HepG2 (cell line): ENCODE data around the gene ATP6V1G2. TPM values are rescaled to one million over a fixed set of nuclear protein-coding genes. Genes with fewer than 3 reads are reported as not detected.
A peak's percentile ranks its signal among the peaks of the same experiment; 100 is the strongest.

ENCODE experiments used
- AGO1 ChIP-seq: fragments of 200-400 bp; formaldehyde crosslinking; IDR thresholded peaks from 2 replicates; pipeline ENCODE4 v1.6.1; 2017; ENCODE audit warnings: mild to moderate bottlenecking, low read depth, low read length, moderate library complexity; ENCODE audit not compliant: poor library complexity, severe bottlenecking
- BORCS8-MEF2B ChIP-seq: sonication (generic); formaldehyde crosslinking; IDR thresholded peaks from 2 replicates; pipeline ENCODE4 v1.8.0; 2022; ENCODE audit warnings: mild to moderate bottlenecking, missing genetic modification reagents
- CBX1 ChIP-seq: IDR thresholded peaks from one replicate; pipeline ENCODE4 v1.6.1; 2016; ENCODE audit warnings: antibody characterized with exemption, low read depth
- ELF3 ChIP-seq: IDR thresholded peaks from 2 replicates; pipeline ENCODE4 v1.6.1; 2016; ENCODE audit warnings: missing genetic modification reagents, missing compliant biosample characterization
- GABPA ChIP-seq, 2 experiments: IDR thresholded peaks; 2 replicates each; pipeline ENCODE4 v1.6.1; 2011 to 2016; ENCODE audit warnings: low read depth in 2 of 2, low read length in 1 of 2, missing biosample characterization in 1 of 2, missing genetic modification characterization in 1 of 2
- GABPB1 ChIP-seq: IDR thresholded peaks from 2 replicates; pipeline ENCODE4 v1.6.1; 2016; ENCODE audit warnings: mild to moderate bottlenecking, missing genetic modification reagents, moderate library complexity, missing compliant biosample characterization
- GTF2F1 ChIP-seq: fragments of 150-350 bp; IDR thresholded peaks from 2 replicates; pipeline ENCODE4 v1.6.1; 2014; ENCODE audit warnings: low read length
- GTF3A ChIP-seq: sonication (generic); formaldehyde crosslinking; conservative IDR thresholded peaks from 2 replicates; pipeline ENCODE4 v1.4.0; 2020; ENCODE audit warnings: mild to moderate bottlenecking, missing genetic modification reagents
- HIVEP1 ChIP-seq: sonication (generic); formaldehyde crosslinking; IDR thresholded peaks from 2 replicates; pipeline ENCODE4 v1.4.0; 2020; ENCODE audit warnings: mild to moderate bottlenecking, missing genetic modification reagents
- JARID2 ChIP-seq: sonication (generic); formaldehyde crosslinking; IDR thresholded peaks from 2 replicates; pipeline ENCODE4 v1.8.1; 2023; ENCODE audit warnings: missing genetic modification reagents, inconsistent platforms; ENCODE audit not compliant: insufficient replicate concordance
- KDM3A ChIP-seq: IDR thresholded peaks from 2 replicates; pipeline ENCODE4 v1.6.1; 2018; ENCODE audit warnings: low read depth, missing compliant biosample characterization
- LCORL ChIP-seq, 2 experiments: fragments of 450-650 bp in 1 of 2; sonication (generic) in 1 of 2; formaldehyde crosslinking in 1 of 2; IDR thresholded peaks; 2 replicates each; pipeline versions ENCODE4 v1.5.0 to v1.6.1; 2017 to 2020; ENCODE audit warnings: antibody characterized with exemption in 1 of 2, missing genetic modification reagents in 1 of 2
- SAP130 ChIP-seq: IDR thresholded peaks from 2 replicates; pipeline ENCODE4 v1.6.1; 2016; ENCODE audit warnings: low read depth
- SP5 ChIP-seq: IDR thresholded peaks from 2 replicates; pipeline ENCODE4 v1.6.1; 2016; ENCODE audit warnings: low read depth, borderline replicate concordance
- WIZ ChIP-seq: sonication (generic); formaldehyde crosslinking; IDR thresholded peaks from 2 replicates; pipeline ENCODE4 v1.5.1; 2020; ENCODE audit warnings: mild to moderate bottlenecking, missing genetic modification reagents
- ZC3H4 ChIP-seq: sonication (generic); formaldehyde crosslinking; IDR thresholded peaks from 2 replicates; pipeline ENCODE4 v1.4.0; 2020; ENCODE audit warnings: missing genetic modification reagents, borderline replicate concordance
- ZNF101 ChIP-seq: sonication (generic); formaldehyde crosslinking; IDR thresholded peaks from 2 replicates; pipeline ENCODE4 v1.4.0; 2020; ENCODE audit warnings: mild to moderate bottlenecking, low read depth, missing genetic modification reagents, borderline replicate concordance
- ZNF776 ChIP-seq: sonication (generic); formaldehyde crosslinking; IDR thresholded peaks from 2 replicates; pipeline ENCODE4 v1.4.0; 2020; ENCODE audit warnings: mild to moderate bottlenecking, missing genetic modification reagents
- ZNF891 ChIP-seq: sonication (generic); formaldehyde crosslinking; IDR thresholded peaks from 2 replicates; pipeline ENCODE4 v1.5.0; 2020; ENCODE audit warnings: mild to moderate bottlenecking, missing genetic modification reagents
- polyA plus RNA-seq, 8 experiments: library from polyadenylated mRNA; depleted of rRNA in 3 of 8; stranded (reverse) in 7 of 8; unstranded in 1 of 8; fragments of >200 nt; fragmentation: Illumina TruSeq in 4 of 8; extraction: Trizol in 4 of 8; gene quantifications; 2 replicates each; pipeline versions ENCODE4 v1.2.1 to v1.2.3, GENCODE V29; 2011 to 2016; ENCODE audit warnings: low read depth in 4 of 8, missing spikeins in 1 of 8, mixed read lengths in 1 of 8; ENCODE audit not compliant: insufficient read depth in 1 of 8
- total RNA-seq, 5 experiments: library from RNA; depleted of rRNA; stranded (reverse); fragments of >200 nt; fragmentation: Illumina TruSeq; extraction: Trizol; gene quantifications; 2 replicates each; pipeline ENCODE4 v1.2.3, GENCODE V29; 2016; ENCODE audit warnings: low read depth in 1 of 5
- TF ChIP-seq, protein P1 (sequence below): IDR thresholded peaks from 2 replicates; pipeline ENCODE4 v1.6.1; 2016; ENCODE audit warnings: low read depth
- TF ChIP-seq, protein P2 (sequence below): sonication (generic); formaldehyde crosslinking; IDR thresholded peaks from 2 replicates; pipeline ENCODE4 v1.4.0; 2020; ENCODE audit warnings: missing genetic modification reagents
- TF ChIP-seq, protein P3 (sequence below): IDR thresholded peaks from 2 replicates; pipeline ENCODE4 v1.4.0; 2020; ENCODE audit warnings: mild to moderate bottlenecking, missing genetic modification reagents
- TF ChIP-seq, protein P4 (sequence below): sonication (generic); formaldehyde crosslinking; IDR thresholded peaks from 2 replicates; pipeline ENCODE4 v1.8.0; 2022; ENCODE audit warnings: missing genetic modification reagents, mild to moderate bottlenecking, inconsistent platforms, borderline replicate concordance

The ATP6V1G2 gene
- total and polyA plus RNA-seq, 2 of the 13 experiments (the other 11 are each of a cell fraction or from before 2014, with no cell fraction given): 0.27 to 0.83 TPM

DNA sequence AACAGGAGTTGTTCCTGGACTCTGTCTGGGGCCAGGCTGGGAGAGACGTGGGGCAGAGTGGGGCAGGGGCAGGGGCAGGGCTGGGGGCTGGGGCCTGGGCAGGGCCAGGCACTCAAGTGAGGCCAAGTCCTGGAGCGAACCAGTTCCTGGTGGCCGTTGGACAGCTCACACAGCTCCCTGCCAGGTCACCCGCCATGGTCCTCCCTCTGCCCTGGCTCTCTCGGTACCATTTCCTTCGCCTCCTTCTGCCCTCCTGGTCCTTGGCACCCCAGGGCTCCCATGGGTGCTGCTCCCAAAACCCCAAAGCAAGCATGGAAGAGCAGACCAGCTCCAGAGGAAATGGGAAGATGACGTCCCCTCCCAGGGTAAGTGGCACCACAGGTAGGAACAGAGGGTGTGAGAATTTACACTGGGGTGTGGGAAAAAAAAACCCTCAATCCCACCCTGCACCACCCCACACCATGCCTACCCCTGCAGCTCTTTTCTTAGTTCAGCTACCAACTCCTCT is 17.5 kb downstream of the ATP6V1G2 start, which contains the start of gene MCCD1 (continued):
- 0 out of 2 replicates have a peak, but pooled peaks have one; percentile 39 for TF ChIP-seq ZC3H4
- TF ChIP-seq SP5 (CRISPR knock-in tag): no peak
- TF ChIP-seq AGO1: peak; percentile 64
- TF ChIP-seq, protein P1, sequence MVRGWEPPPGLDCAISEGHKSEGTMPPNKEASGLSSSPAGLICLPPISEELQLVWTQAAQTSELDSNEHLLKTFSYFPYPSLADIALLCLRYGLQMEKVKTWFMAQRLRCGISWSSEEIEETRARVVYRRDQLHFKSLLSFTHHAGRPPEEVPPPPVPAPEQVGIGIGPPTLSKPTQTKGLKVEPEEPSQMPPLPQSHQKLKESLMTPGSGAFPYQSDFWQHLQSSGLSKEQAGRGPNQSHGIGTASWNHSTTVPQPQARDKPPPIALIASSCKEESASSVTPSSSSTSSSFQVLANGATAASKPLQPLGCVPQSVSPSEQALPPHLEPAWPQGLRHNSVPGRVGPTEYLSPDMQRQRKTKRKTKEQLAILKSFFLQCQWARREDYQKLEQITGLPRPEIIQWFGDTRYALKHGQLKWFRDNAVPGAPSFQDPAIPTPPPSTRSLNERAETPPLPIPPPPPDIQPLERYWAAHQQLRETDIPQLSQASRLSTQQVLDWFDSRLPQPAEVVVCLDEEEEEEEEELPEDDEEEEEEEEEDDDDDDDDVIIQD (CRISPR knock-in tag): no peak
- no peak for TF ChIP-seq KDM3A
- no peak for TF ChIP-seq ZNF101
- peak; percentile 25; the same call in 1 of the 2 replicates for TF ChIP-seq BORCS8-MEF2B (CRISPR knock-in tag)
- no peak for TF ChIP-seq CBX1
- TF ChIP-seq WIZ (CRISPR knock-in tag): peak; percentile 65; the same call in 1 of the 2 replicates
- peak; percentile 24; the same call in 1 of the 2 replicates for TF ChIP-seq ZNF776 (CRISPR knock-in tag)
- no peak for TF ChIP-seq JARID2 (CRISPR knock-in tag)
- no peak for TF ChIP-seq GABPA (IDR thresholded peaks at IDR 0.05; ENCODE audit: low read depth, low read length)
- no peak for TF ChIP-seq GABPA (CRISPR knock-in tag; IDR thresholded peaks at IDR 0.05; ENCODE audit: low read depth)
- TF ChIP-seq, protein P2, sequence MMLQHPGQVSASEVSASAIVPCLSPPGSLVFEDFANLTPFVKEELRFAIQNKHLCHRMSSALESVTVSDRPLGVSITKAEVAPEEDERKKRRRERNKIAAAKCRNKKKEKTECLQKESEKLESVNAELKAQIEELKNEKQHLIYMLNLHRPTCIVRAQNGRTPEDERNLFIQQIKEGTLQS: no peak
- TF ChIP-seq, protein P3, sequence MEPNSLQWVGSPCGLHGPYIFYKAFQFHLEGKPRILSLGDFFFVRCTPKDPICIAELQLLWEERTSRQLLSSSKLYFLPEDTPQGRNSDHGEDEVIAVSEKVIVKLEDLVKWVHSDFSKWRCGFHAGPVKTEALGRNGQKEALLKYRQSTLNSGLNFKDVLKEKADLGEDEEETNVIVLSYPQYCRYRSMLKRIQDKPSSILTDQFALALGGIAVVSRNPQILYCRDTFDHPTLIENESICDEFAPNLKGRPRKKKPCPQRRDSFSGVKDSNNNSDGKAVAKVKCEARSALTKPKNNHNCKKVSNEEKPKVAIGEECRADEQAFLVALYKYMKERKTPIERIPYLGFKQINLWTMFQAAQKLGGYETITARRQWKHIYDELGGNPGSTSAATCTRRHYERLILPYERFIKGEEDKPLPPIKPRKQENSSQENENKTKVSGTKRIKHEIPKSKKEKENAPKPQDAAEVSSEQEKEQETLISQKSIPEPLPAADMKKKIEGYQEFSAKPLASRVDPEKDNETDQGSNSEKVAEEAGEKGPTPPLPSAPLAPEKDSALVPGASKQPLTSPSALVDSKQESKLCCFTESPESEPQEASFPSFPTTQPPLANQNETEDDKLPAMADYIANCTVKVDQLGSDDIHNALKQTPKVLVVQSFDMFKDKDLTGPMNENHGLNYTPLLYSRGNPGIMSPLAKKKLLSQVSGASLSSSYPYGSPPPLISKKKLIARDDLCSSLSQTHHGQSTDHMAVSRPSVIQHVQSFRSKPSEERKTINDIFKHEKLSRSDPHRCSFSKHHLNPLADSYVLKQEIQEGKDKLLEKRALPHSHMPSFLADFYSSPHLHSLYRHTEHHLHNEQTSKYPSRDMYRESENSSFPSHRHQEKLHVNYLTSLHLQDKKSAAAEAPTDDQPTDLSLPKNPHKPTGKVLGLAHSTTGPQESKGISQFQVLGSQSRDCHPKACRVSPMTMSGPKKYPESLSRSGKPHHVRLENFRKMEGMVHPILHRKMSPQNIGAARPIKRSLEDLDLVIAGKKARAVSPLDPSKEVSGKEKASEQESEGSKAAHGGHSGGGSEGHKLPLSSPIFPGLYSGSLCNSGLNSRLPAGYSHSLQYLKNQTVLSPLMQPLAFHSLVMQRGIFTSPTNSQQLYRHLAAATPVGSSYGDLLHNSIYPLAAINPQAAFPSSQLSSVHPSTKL (CRISPR knock-in tag): peak; percentile 8; the same call in 1 of the 2 replicates
- 0 out of 2 replicates have a peak, but pooled peaks have one; percentile 23 for TF ChIP-seq GABPB1 (CRISPR knock-in tag)
- no peak for TF ChIP-seq LCORL (IDR thresholded peaks at IDR 0.05)
- TF ChIP-seq LCORL (CRISPR knock-in tag; IDR thresholded peaks at IDR 0.05): 0 out of 2 replicates have a peak, but pooled peaks have one; percentile 31
- no peak for TF ChIP-seq GTF2F1
- no peak for TF ChIP-seq ELF3
- TF ChIP-seq HIVEP1 (CRISPR knock-in tag): 0 out of 2 replicates have a peak, but pooled peaks have one; percentile 15
- no peak for TF ChIP-seq ZNF891 (CRISPR knock-in tag)
- TF ChIP-seq, protein P4, sequence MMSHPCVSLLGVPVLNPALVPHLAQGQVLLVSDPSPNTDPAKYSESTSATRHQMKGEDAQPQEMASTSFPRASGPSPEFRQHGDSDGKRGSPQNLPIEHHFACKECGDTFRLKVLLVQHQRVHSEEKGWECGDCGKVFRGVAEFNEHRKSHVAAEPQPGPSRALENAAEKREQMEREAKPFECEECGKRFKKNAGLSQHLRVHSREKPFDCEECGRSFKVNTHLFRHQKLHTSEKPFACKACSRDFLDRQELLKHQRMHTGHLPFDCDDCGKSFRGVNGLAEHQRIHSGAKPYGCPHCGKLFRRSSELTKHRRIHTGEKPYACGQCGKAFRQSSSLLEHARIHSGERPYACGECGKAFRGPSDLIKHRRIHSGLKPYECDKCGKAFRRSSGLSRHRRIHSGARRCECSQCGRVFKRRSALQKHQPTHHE: 0 out of 2 replicates have a peak, but pooled peaks have one; percentile 3
- 0 out of 2 replicates have a peak, but pooled peaks have one; percentile 7 for TF ChIP-seq SAP130
- TF ChIP-seq GTF3A: no peak
